ENCODE measurements around the gene OR2A12.
A peak's percentile ranks its signal among the peaks of the same experiment; 100 is the strongest.
"Not testable (repeated sequence)": the region's sequence is repeated elsewhere in the genome, so short reads cannot be mapped to it uniquely, and the experiment has no call there.

Gene OR2A12

DNA sequence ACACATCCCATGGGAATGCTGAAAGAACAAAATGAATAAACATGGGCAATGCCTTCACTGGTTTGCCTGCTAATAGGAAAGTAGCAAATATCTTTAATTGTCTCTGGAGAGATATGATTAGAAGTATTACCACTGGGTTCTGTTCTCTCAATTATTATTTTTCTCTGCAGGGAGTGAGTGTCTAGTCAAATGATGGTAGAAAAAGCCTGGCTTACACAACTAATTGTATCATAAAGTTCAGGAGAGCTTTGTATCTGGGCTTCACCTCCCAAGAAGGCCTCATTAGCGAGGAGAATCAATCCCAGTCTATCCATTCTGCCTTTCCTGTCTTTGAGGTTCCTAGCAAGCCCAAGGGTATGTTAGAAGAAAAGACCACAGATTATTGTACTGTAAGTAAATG lies 36.8 kb downstream of the OR2A12 start, which contains the start of gene OR2A14:
Gene OR2A14 (plus strand): TSS at position 301 of the 400 bp plus-strand sequence. CDS start 5,937 bp downstream, outside the sequence.
- no peak for DNase-seq

DNA sequence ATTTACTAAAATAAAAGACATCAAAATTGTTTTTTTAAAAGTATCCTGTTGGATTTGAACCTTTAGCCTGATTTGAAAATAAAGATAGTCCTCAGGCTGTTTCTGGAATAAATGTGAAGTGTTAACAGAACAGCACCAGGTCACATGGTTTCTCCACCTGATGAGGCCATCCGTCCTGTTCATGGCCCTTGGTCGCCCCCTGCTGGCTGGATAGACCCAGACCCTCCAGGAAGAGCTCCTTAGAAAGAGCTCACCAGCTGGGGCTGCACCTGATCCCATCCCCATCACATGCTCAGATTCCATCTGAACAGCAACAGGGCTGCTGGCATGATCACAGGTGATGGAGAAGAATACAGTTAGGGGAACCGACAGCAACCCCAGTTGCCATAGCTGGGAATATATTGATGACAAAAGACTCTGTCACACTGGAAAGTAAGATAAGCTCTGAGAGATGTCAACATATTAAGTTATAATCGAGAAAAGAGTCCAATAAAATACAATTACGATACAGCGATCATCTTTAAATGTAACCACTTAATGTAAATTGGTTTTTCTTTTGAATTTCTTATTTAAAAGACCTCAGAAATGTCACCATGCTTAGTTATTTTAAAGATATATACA lies 41.7 kb downstream of the OR2A12 start:
- DNase-seq, result peak; percentile 8

- DNase-seq, result not testable (repeated sequence)
Measured at GRCh38 chr7:144129601-144130000, 43.5 kb downstream of the OR2A12 start.

GRCh38 chr7:144130730-144131129 lies 44.7 kb downstream of the OR2A12 start:
- no peak for DNase-seq

- no peak for DNase-seq
Measured at GRCh38 chr7:144132262-144132661, 46.2 kb downstream of the OR2A12 start.

DNA sequence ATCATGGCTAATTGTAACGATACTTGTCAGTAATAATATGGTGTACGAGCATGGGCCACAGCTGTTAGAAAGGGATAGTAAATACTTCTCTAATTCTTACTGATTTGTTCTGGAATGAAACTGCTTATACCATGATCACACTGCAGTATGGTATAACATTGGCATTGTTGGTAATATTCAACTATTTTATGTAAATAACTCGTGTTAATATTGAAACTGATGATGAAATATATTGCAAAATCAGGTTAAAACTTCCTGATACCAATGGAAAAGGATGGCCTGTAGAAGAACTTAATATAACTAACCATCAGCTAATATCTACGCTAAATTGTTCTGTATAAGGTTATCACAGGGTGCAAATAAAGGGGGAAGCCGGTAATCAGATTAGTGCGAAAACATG lies 47.2 kb downstream of the OR2A12 start:
- no peak for DNase-seq

GRCh38 chr7:144134116-144134515 lies 48.0 kb downstream of the OR2A12 start:
- DNase-seq, result no peak

GRCh38 chr7:144137501-144137900 lies 51.4 kb downstream of the OR2A12 start:
- DNase-seq, result no peak

DNA sequence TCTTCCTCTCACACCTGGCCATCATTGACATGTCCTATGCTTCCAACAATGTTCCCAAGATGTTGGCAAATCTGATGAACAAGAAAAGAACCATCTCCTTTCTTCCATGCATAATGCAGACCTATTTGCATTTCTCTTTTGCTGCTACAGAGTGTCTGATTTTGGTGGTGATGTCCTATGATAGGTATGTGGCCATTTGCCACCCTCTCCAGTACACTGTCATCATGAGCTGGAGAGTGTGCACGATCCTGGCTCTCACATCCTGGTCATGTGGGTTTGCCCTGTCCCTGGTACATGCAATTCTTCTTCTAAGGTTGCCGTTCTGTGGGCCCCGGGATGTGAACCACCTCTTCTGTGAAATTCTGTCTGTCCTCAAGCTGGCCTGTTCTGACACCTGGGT lies 56.1 kb downstream of the OR2A12 start:
- DNase-seq, result no peak

DNA sequence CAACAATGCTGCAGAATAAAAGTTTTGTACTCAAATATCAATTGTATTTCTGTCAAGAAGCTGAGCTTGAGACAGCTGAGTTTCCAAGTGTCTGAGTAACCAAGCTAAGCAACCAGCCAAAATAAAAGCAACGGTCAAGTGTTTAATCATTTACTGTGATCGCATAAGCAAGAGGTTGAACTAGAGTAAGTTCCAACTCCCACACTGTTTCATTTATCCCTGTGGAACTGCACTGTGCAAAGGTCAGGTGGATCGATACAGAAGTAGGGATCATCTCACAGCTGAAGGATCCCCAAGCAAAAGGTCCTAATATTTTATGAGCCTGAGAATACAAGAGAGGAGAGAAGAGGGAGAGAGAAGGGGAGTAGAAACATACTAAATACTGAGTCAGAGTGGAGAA lies 58.3 kb downstream of the OR2A12 start:
- DNase-seq, result no peak

- no peak for DNase-seq
Measured at GRCh38 chr7:144148224-144148827, 62.2 kb downstream of the OR2A12 start.

Data from NCI-H1417 treated with DMSO at 0.1 percent for 48 hours (cell line).